Esophagus muscularis mucosa (tissue), 4 donors: ENCODE results near the gene RUVBL1. TPM values are rescaled to one million over a fixed set of nuclear protein-coding genes. Genes with fewer than 3 reads are reported as not detected.

Source experiments
- DNase-seq: peaks from one replicate; pipeline ENCODE4 v3.0.0-alpha.2; 2017; ENCODE audit errors: extremely low spot score
- H3K27ac ChIP-seq, 4 donors: fragments of 200-600 bp; sonication (generic); replicated peaks in 1 of 4; 1 replicate in 3 of 4; 2 replicates in 1 of 4; pipeline ENCODE4 v1.5.1; 2016 to 2019; ENCODE audit warnings: mild to moderate bottlenecking in 1 of 4
- H3K27me3 ChIP-seq, 4 donors: fragments of 200-600 bp; sonication (generic); one replicate each; pipeline versions ENCODE4 v1.5.1 to v1.6.0; 2016 to 2019
- H3K36me3 ChIP-seq, 4 donors: fragments of 200-600 bp; sonication (generic); one replicate each; pipeline ENCODE4 v1.5.1; 2016 to 2019
- H3K4me1 ChIP-seq, 4 donors: fragments of 200-600 bp; sonication (generic); one replicate each; pipeline ENCODE4 v1.5.1; 2016 to 2019
- H3K4me3 ChIP-seq, 4 donors: fragments of 200-600 bp; sonication (generic); 1 replicate in 2 of 4; 2 replicates in 2 of 4; pipeline ENCODE4 v1.5.1; 2016 to 2019; ENCODE audit warnings: mild to moderate bottlenecking in 4 of 4, moderate library complexity in 1 of 4
- H3K9me3 ChIP-seq, 4 donors: fragments of 200-600 bp; sonication (generic); 1 replicate in 3 of 4; 2 replicates in 1 of 4; pipeline ENCODE4 v1.5.1; 2016 to 2019
- EP300 ChIP-seq: sonication (generic); formaldehyde crosslinking; IDR thresholded peaks from one replicate; pipeline ENCODE4 v1.6.1; 2017; ENCODE audit warnings: antibody characterized with exemption
- POLR2A ChIP-seq: fragments of 450-650 bp; IDR thresholded peaks from one replicate; pipeline ENCODE4 v1.6.1; 2017; ENCODE audit warnings: antibody characterized with exemption, moderate library complexity, mild to moderate bottlenecking, low read depth
- POLR2AphosphoS5 ChIP-seq, 2 donors: sonication (generic); formaldehyde crosslinking; IDR thresholded peaks; one replicate each; pipeline ENCODE4 v1.6.1; 2017; ENCODE audit warnings: antibody characterized with exemption in 2 of 2
- WGBS: methylation state at CpG from one replicate; pipeline ENCODE4 v1.1.5; 2018; 5-methylcytosine and 5-hydroxymethylcytosine counted together
- intact Hi-C: fragments of 100-400 bp; cut with DNase I; formaldehyde crosslinking; loops from one replicate; pipeline ENCODE4 v1.15.1; 2023
- total RNA-seq, 4 donors: library from RNA; depleted of rRNA; stranded (reverse); fragments of >200 nt; gene quantifications; one replicate each; pipeline versions ENCODE4 v1.1.0 to v1.2.1, GENCODE V29; 2016
- TF ChIP-seq, protein P1 (sequence below), 3 experiments: fragments of 200-600 bp in 2 of 3; fragments of 450-650 bp in 1 of 3; sonication (generic) in 2 of 3; IDR thresholded peaks; one replicate each; pipeline ENCODE4 v1.5.1; 2017 to 2019; ENCODE audit warnings: antibody characterized with exemption in 3 of 3, mild to moderate bottlenecking in 2 of 3, moderate library complexity in 1 of 3

The RUVBL1 gene
- total RNA-seq, 4 donors from 2014 or later: 21.4 to 28.9 (median 23.8) TPM

DNA sequence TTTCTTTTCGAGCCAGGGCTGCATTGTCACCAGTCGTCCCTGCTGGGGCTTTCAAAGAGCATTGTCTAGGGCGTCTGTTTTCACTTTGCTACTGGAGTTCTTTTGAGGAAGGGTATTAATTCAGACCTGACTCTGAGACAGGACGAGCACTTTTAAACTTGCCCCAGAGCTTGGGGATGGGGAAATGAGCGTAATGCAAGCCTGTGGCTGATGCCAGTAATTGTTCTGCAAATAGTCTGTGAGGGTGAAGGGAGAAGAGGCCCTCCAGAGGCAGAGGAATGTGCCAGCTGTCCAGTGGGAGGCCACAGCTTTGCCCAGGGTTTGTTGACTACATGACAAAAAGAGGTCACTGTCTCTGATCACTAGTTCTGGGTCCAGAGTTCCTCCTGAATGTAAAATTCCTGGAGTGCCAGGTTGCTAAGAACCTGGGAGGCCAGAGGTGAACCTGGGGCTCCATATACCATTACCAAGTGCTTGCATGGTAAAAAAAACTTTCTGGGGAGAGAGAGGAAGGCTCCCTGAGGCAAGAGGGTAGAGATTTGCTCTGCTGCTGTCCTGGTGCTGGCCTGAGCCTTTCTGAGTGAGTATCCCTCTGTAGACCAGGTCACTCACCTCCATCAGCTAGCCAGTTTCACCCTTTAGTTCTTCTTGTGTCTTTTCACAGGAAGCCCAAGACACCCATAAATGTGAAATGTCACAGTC is 44.5 kb upstream of the RUVBL1 start:
- WGBS: 73% methylated on average over 5 of the region's 5 CpGs
- TF ChIP-seq POLR2AphosphoS5 (IDR thresholded peaks at IDR 0.05) (no peak), EP300 (no peak), POLR2A (no peak)
- TF ChIP-seq, protein P1, sequence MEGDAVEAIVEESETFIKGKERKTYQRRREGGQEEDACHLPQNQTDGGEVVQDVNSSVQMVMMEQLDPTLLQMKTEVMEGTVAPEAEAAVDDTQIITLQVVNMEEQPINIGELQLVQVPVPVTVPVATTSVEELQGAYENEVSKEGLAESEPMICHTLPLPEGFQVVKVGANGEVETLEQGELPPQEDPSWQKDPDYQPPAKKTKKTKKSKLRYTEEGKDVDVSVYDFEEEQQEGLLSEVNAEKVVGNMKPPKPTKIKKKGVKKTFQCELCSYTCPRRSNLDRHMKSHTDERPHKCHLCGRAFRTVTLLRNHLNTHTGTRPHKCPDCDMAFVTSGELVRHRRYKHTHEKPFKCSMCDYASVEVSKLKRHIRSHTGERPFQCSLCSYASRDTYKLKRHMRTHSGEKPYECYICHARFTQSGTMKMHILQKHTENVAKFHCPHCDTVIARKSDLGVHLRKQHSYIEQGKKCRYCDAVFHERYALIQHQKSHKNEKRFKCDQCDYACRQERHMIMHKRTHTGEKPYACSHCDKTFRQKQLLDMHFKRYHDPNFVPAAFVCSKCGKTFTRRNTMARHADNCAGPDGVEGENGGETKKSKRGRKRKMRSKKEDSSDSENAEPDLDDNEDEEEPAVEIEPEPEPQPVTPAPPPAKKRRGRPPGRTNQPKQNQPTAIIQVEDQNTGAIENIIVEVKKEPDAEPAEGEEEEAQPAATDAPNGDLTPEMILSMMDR (IDR thresholded peaks at IDR 0.05): no peak
- no peaks in the 10 kb centered on the region for H3K27me3 ChIP-seq
- no peaks in the 10 kb centered on the region for H3K9me3 ChIP-seq
- H3K4me1 ChIP-seq: peaks cover 0 to 10% (median 7%) of the 10 kb centered on the region in 4 donors
- H3K36me3 ChIP-seq: peaks cover 0 to under 1% (median 0%) of the 10 kb centered on the region in 4 donors
- no peak overlapping the region for H3K4me3 ChIP-seq
- no peak for DNase-seq
- intact Hi-C loops: loop anchor here (10.0 kb wide), 1 partner anchor 157 kb away; no protein-coding TSS in a partner anchor
- no peak overlapping the region for H3K27ac ChIP-seq

- intact Hi-C loops: loop anchor here (10.0 kb wide), 1 partner anchor 157 kb away; no protein-coding TSS in a partner anchor
- H3K27ac ChIP-seq: no peak overlapping the region
- H3K9me3 ChIP-seq: no peaks in the 10 kb centered on the region
- peaks cover 0 to 10% (median 7%) of the 10 kb centered on the region in 4 donors for H3K4me1 ChIP-seq
- H3K27me3 ChIP-seq: no peaks in the 10 kb centered on the region
- DNase-seq: no peak
- TF ChIP-seq POLR2A (no peak), POLR2AphosphoS5 (IDR thresholded peaks at IDR 0.05) (no peak), EP300 (no peak)
- TF ChIP-seq, protein P1 (IDR thresholded peaks at IDR 0.05): no peak
- WGBS: 85% methylated on average over 8 of the region's 8 CpGs
- no peak overlapping the region for H3K4me3 ChIP-seq
- peaks cover 0 to 6% (median 0%) of the 10 kb centered on the region in 4 donors for H3K36me3 ChIP-seq
Observed at GRCh38 chr3:128167646-128167972, 44.0 kb upstream of the RUVBL1 start.

DNA sequence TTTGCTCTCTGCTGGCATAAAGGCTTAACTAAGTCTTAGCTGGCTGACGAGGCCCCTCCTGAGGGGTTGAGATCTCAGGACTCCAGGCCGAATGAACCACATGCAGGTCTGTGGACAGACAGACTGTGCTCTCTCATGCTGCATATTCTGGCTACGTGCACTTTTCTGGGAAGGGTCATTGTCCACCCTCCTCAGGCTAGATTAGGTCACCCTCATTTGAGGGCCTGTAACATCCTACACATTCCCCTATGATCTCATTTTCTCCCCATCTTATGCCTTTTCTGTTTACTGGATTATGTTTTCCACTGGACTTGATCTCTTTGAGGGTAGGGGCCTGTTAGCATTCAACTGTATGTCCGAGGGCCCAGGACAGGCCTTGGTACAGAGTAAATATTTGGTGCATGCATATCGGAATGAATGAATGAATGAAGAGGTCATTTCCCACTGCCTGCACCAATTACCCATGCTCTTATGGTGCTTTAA is 43.4 kb upstream of the RUVBL1 start:
- TF ChIP-seq, protein P1 (IDR thresholded peaks at IDR 0.05): no peak
- no peak for TF ChIP-seq POLR2AphosphoS5 (IDR thresholded peaks at IDR 0.05)
- no peak for TF ChIP-seq POLR2A
- TF ChIP-seq EP300: no peak
- H3K27me3 ChIP-seq: no peaks in the 10 kb centered on the region
- DNase-seq: no peak
- peaks cover 0 to 12% (median 0%) of the 10 kb centered on the region in 4 donors for H3K36me3 ChIP-seq
- H3K4me3 ChIP-seq: no peak overlapping the region
- intact Hi-C loops: loop anchor here (10.0 kb wide), 1 partner anchor 158 kb away; no protein-coding TSS in a partner anchor
- 86% methylated on average over 5 of the region's 5 CpGs for WGBS
- H3K27ac ChIP-seq: no peak overlapping the region
- H3K4me1 ChIP-seq: peaks cover 0 to 10% (median 7%) of the 10 kb centered on the region in 4 donors
- no peaks in the 10 kb centered on the region for H3K9me3 ChIP-seq

- intact Hi-C loops: loop anchor here (10.0 kb wide), 1 partner anchor 161 kb away; no protein-coding TSS in a partner anchor
Observed at GRCh38 chr3:128163432-128163831, 39.8 kb upstream of the RUVBL1 start.

More at GRCh38 chr3:128163432-128163831, 39.8 kb upstream of the RUVBL1 start:
- Histone ChIP-seq H3K4me3 (no peak overlapping the region), H3K9me3 (no peaks in the 10 kb centered on the region), H3K27ac (no peak overlapping the region), H3K4me1 (peaks cover 0 to 8% (median 0%) of the 10 kb centered on the region in 4 donors), H3K36me3 (peaks cover 0 to 29% (median 4%) of the 10 kb centered on the region in 4 donors), H3K27me3 (no peaks in the 10 kb centered on the region)
- DNase-seq: no peak
- WGBS: 98% methylated on average over 5 of the region's 5 CpGs
- TF ChIP-seq, protein P1 (IDR thresholded peaks at IDR 0.05): no peak
- TF ChIP-seq POLR2AphosphoS5 (IDR thresholded peaks at IDR 0.05) (no peak), POLR2A (no peak), EP300 (no peak)
